GM21723 (cell line): ENCODE data around the gene PIEZO2.
A peak's percentile ranks its signal among the peaks of the same experiment; 100 is the strongest.
"Not testable (repeated sequence)": the region's sequence is repeated elsewhere in the genome, so short reads cannot be mapped to it uniquely, and the experiment has no call there.

Experiments
- ATAC-seq: cut with Tn5 transposase; IDR thresholded peaks from one replicate; pipeline ENCODE4 v1.9.1; 2021; ENCODE audit warnings: mild to moderate bottlenecking, moderate library complexity; ENCODE audit not compliant: unreplicated experiment

The PIEZO2 gene

GRCh38 chr18:11149441-11150270 is at the start of gene PIEZO2:
PIEZO2 (minus strand) TSS chr18:11149569; CDS start chr18:11148588, 981 bp downstream.
- ATAC-seq: peak; percentile 89

- ATAC-seq: no peak
Observed at GRCh38 chr18:11183637-11184036, 34.3 kb upstream of the PIEZO2 start.

- ATAC-seq: not testable (repeated sequence)
Observed at GRCh38 chr18:11181629-11182028, 32.3 kb upstream of the PIEZO2 start.

- no peak for ATAC-seq
Observed at GRCh38 chr18:11179959-11180519, 30.7 kb upstream of the PIEZO2 start.

- no peak for ATAC-seq
Observed at GRCh38 chr18:11178951-11179549, 29.7 kb upstream of the PIEZO2 start.

- ATAC-seq: no peak
Observed at GRCh38 chr18:11177382-11177781, 28.0 kb upstream of the PIEZO2 start.

GRCh38 chr18:11176481-11176881 is 27.1 kb upstream of the PIEZO2 start:
- no peak for ATAC-seq

GRCh38 chr18:11175266-11175979 is 26.1 kb upstream of the PIEZO2 start:
- no peak for ATAC-seq

- ATAC-seq: not testable (repeated sequence)
Observed at GRCh38 chr18:11174179-11174578, 24.8 kb upstream of the PIEZO2 start.

GRCh38 chr18:11167778-11168177 is 18.4 kb upstream of the PIEZO2 start:
- no peak for ATAC-seq

- no peak for ATAC-seq
Observed at GRCh38 chr18:11165952-11166351, 16.6 kb upstream of the PIEZO2 start.

- no peak for ATAC-seq
Observed at GRCh38 chr18:11165138-11165537, 15.8 kb upstream of the PIEZO2 start.

GRCh38 chr18:11163665-11164064 is 14.3 kb upstream of the PIEZO2 start:
- no peak for ATAC-seq

GRCh38 chr18:11162889-11163288 is 13.5 kb upstream of the PIEZO2 start:
- no peak for ATAC-seq

GRCh38 chr18:11162462-11162861 is 13.1 kb upstream of the PIEZO2 start:
- ATAC-seq: no peak

- no peak for ATAC-seq
Observed at GRCh38 chr18:11160313-11160712, 10.9 kb upstream of the PIEZO2 start.

- ATAC-seq: no peak
Observed at GRCh38 chr18:11159844-11160243, 10.5 kb upstream of the PIEZO2 start.

- no peak for ATAC-seq
Observed at GRCh38 chr18:11156978-11157377, 7.6 kb upstream of the PIEZO2 start.

GRCh38 chr18:11155034-11155759 is 5.8 kb upstream of the PIEZO2 start:
- no peak for ATAC-seq

GRCh38 chr18:11154368-11154989 is 5.1 kb upstream of the PIEZO2 start:
- ATAC-seq: no peak
